NCI-H226 (cell line): ENCODE measurements around the gene PRKCB.
"Not testable (repeated sequence)": the region's sequence is repeated elsewhere in the genome, so short reads cannot be mapped to it uniquely, and the experiment has no call there.

ENCODE experiments used
- DNase-seq: peaks from one replicate; pipeline ENCODE4 v3.0.0-alpha.2; 2015

Gene PRKCB

GRCh38 chr16:23905027-23905426, 69.2 kb downstream of the PRKCB start:
- DNase-seq, result peak; percentile 36

GRCh38 chr16:23907457-23907902, 71.7 kb downstream of the PRKCB start:
- DNase-seq, result no peak

- no peak for DNase-seq
Observed at GRCh38 chr16:23907903-23908302, 72.1 kb downstream of the PRKCB start.

DNA sequence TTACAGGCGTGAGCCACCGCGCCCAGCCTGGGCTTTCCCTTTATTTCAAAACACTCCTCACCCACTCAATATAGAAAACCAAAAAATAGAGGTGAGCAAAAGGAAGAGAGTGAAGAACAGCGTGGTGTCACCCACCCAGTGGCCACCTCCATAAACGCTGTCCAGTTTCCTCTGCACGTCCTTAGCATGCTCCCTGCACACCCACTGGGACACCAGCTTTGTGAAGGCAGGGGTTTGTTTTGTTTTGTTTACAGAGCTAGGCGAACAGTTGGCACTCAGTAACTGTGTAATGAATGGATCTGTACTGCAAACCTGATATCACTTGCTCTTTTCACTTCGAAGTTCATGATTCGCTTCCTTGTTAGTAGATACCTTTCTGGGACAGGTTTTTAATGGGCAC, 73.0 kb downstream of the PRKCB start:
- no peak for DNase-seq

GRCh38 chr16:23909792-23910418, 74.1 kb downstream of the PRKCB start:
- no peak for DNase-seq

- DNase-seq, result no peak
Observed at GRCh38 chr16:23914946-23915530, 79.3 kb downstream of the PRKCB start.

- DNase-seq, result not testable (repeated sequence)
Observed at GRCh38 chr16:23916552-23916951, 80.8 kb downstream of the PRKCB start.

DNA sequence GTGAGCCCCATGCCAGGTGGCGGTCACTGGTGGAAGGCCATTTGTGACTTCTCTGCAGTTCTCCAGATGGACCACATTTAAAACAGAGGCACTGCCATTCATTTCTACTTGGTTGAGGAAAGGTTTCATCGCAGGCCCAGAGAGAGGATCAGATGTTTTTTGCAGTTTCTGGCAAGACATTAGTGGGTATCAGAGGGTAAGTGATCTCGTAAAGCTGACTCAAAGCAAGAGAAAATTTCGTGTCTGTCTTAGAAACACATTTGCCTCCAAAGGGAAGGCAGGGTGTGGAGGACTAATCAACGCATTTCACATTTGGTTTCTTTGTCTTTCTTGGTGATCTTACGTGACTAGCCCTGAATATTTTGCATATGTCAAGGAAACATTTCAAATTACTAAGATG, 81.8 kb downstream of the PRKCB start:
- DNase-seq, result no peak

DNA sequence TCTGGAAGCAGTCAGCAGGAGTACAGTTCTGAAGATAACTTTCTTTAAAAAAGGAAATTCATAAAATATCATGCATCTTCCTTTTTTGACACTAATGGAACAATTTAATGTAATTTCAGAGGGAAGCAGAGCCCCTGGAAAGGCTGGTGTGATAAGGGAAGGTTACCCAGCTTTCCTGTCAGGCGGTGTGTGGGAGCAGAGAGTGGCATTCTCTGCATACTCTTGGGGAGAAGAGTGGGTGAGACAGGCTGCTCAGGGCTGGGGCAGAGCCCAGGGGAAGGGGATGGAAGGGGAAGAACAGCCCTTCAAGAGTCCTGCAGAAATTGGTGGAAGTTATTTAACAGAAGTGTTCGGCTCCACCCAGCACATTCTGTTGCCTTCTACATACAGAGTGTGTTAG, 84.7 kb downstream of the PRKCB start:
- no peak for DNase-seq

- DNase-seq, result no peak
Observed at GRCh38 chr16:23920899-23921298, 85.1 kb downstream of the PRKCB start.

GRCh38 chr16:23922406-23922805, 86.6 kb downstream of the PRKCB start:
- no peak for DNase-seq

- DNase-seq, result no peak
Observed at GRCh38 chr16:23924128-23924527, 88.3 kb downstream of the PRKCB start.

GRCh38 chr16:23927796-23928195, 92.0 kb downstream of the PRKCB start:
- no peak for DNase-seq

GRCh38 chr16:23929237-23929636, 93.5 kb downstream of the PRKCB start:
- DNase-seq, result no peak

DNA sequence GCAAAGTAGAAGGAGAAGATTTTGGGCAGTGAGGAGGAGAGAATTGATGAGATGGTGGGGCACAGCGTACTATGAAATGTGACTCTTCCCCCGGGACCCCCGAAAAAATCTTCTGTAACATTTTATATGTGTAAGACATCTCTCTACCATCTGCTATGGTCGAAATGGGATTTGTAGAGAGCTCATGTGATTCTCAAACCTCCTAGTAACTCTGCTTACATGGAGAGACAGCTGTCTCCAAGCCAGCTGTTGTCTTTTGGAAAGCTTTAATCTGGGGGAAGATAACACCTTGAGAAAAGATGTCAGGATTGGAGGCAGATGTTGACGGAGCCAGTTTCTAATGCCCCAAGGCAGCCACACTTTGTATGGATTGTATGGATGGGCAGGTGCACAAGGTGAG, 94.1 kb downstream of the PRKCB start:
- no peak for DNase-seq

GRCh38 chr16:23930791-23931190, 95.0 kb downstream of the PRKCB start:
- no peak for DNase-seq

- no peak for DNase-seq
Observed at GRCh38 chr16:23931199-23931598, 95.4 kb downstream of the PRKCB start.

DNA sequence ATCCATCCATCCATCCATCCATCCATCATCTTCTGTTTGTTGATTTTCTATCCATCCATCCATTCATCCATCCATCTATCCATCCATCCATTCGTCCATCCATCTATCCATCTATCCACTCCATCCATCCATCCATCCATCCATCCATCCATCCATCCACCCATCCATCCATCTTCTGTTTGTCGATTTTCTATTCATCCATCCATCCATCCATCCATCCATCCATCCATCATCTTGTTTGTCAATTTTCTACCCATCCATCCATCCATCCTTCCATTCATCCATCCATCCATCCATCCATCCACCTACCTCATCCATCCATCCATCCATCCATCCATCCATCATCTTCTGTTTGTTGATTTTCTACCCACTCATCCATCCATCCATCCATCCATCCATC, 97.9 kb downstream of the PRKCB start:
- not testable (repeated sequence) for DNase-seq

GRCh38 chr16:23934610-23935236, 98.9 kb downstream of the PRKCB start:
- no peak for DNase-seq

- no peak for DNase-seq
Observed at GRCh38 chr16:23940111-23940510, 104.3 kb downstream of the PRKCB start.

- DNase-seq, result no peak
Observed at GRCh38 chr16:23941025-23941424, 105.2 kb downstream of the PRKCB start.

GRCh38 chr16:23941963-23942564, 106.3 kb downstream of the PRKCB start:
- DNase-seq, result no peak

- no peak for DNase-seq
Observed at GRCh38 chr16:23943604-23944003, 107.8 kb downstream of the PRKCB start.

DNA sequence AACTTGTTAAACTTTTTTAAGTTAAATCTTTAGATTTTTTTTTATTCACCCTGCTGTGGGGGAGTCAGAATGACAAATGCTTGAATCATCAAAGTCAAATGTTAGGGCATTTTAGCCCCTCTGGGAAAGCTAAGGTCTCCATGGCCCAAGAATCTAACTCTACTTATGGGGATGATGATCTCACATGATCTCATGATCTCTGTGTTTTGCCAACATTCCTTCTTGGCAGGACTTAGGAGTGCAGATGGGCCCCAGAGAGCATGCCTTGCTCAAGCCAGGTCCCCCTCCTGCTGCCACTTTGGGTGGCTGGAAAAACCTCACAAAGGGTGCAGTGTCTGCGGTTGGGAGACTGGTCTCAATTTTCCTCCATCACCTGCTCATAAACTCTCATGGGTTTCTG, 108.6 kb downstream of the PRKCB start:
- no peak for DNase-seq
